Muscle of leg (tissue), 9 donors: Measurements from ENCODE around the gene B3GNT8. TPM values are rescaled to one million over a fixed set of nuclear protein-coding genes. Genes with fewer than 3 reads are reported as not detected.

Source experiments
- polyA plus RNA-seq, 8 donors: library from polyadenylated mRNA; unstranded; fragments of 120-200 nt; gene quantifications; one replicate each; pipeline versions ENCODE4 v1.2.1 to v1.2.3, GENCODE V29; 2013; ENCODE audit warnings: inconsistent platforms in 1 of 8, low replicate concordance in 1 of 8; ENCODE audit not compliant: insufficient read length in 8 of 8, insufficient read depth in 1 of 8
- total RNA-seq: library from RNA; stranded (reverse); fragments of 120-200 nt; gene quantifications from one replicate; pipeline ENCODE4 v1.2.4, GENCODE V29; 2013

B3GNT8 gene
- total and polyA plus RNA-seq, 9 donors = 0.68 to 7.4 (median 1.6) TPM

Other genes with a start within 250 kb of the B3GNT8 start
- 0.09 TPM for gene CYP2S1, start 234.2 kb downstream of the B3GNT8 start, total RNA-seq
- gene CYP2S1, start 234.2 kb downstream of the B3GNT8 start, polyA plus RNA-seq = 1 to 10 TPM in 2 of 8 donors, under 1 TPM in 6; 0.39 to 3.5 (median 0.58) TPM
- gene AXL, start 208.2 kb downstream of the B3GNT8 start, total RNA-seq = 39.8 TPM
- gene AXL, start 208.2 kb downstream of the B3GNT8 start, polyA plus RNA-seq = 10 to 100 TPM; 25.0 to 39.9 (median 28.7) TPM
- gene HNRNPUL1, start 163.0 kb downstream of the B3GNT8 start, total RNA-seq = 73.0 TPM
- gene HNRNPUL1, start 163.0 kb downstream of the B3GNT8 start, polyA plus RNA-seq = 100 to 1,000 TPM; 144 to 182 (median 162) TPM
- 14.4 TPM for gene CCDC97, start 117.2 kb downstream of the B3GNT8 start, total RNA-seq
- 10 to 100 TPM; 32.7 to 38.5 (median 35.6) TPM for gene CCDC97, start 117.2 kb downstream of the B3GNT8 start, polyA plus RNA-seq
- gene TGFB1, start 73.5 kb downstream of the B3GNT8 start, total RNA-seq = 4.0 TPM
- 10 to 100 TPM; 16.0 to 25.4 (median 21.0) TPM for gene TGFB1, start 73.5 kb downstream of the B3GNT8 start, polyA plus RNA-seq
- 1.7 TPM for gene B9D2, start 63.2 kb downstream of the B3GNT8 start, total RNA-seq
- gene B9D2, start 63.2 kb downstream of the B3GNT8 start, polyA plus RNA-seq = 1 to 10 TPM; 1.8 to 4.6 (median 2.6) TPM
- gene TMEM91, start 50.8 kb downstream of the B3GNT8 start, total RNA-seq = 4.2 TPM
- gene TMEM91, start 50.8 kb downstream of the B3GNT8 start, polyA plus RNA-seq = 1 to 10 TPM; 2.6 to 9.2 (median 5.5) TPM
- 8.7 TPM for gene EXOSC5, start 30.0 kb downstream of the B3GNT8 start, total RNA-seq
- 10 to 100 TPM; 15.4 to 24.6 (median 18.6) TPM for gene EXOSC5, start 30.0 kb downstream of the B3GNT8 start, polyA plus RNA-seq
- 19.8 TPM for gene BCKDHA, start 29.6 kb downstream of the B3GNT8 start, total RNA-seq
- gene BCKDHA, start 29.6 kb downstream of the B3GNT8 start, polyA plus RNA-seq = 10 to 100 TPM; 27.3 to 41.2 (median 33.6) TPM
- gene DMAC2, start 12.5 kb upstream of the B3GNT8 start, total RNA-seq = 30.3 TPM
- gene DMAC2, start 12.5 kb upstream of the B3GNT8 start, polyA plus RNA-seq = 10 to 100 TPM; 38.7 to 58.0 (median 45.1) TPM
- gene ERICH4, start 15.8 kb upstream of the B3GNT8 start, total RNA-seq = not detected
- gene ERICH4, start 15.8 kb upstream of the B3GNT8 start, polyA plus RNA-seq = 1 to 10 TPM in 1 of 8 donors, under 1 TPM in 3, not detected in 4; 0.12 to 3.7 (median 0.36) TPM
- 1.5 TPM for gene CEACAM21, start 148.8 kb upstream of the B3GNT8 start, total RNA-seq
- 1 to 10 TPM; 1.4 to 4.1 (median 1.9) TPM for gene CEACAM21, start 148.8 kb upstream of the B3GNT8 start, polyA plus RNA-seq
- gene CEACAM4, start 199.7 kb upstream of the B3GNT8 start, total RNA-seq = not detected
- under 1 TPM in 6 of 8 donors, not detected in 2; 0.10 to 0.35 (median 0.25) TPM for gene CEACAM4, start 199.7 kb upstream of the B3GNT8 start, polyA plus RNA-seq